ENCODE results near the gene SLMAP.
"Not testable (repeated sequence)": the region's sequence is repeated elsewhere in the genome, so short reads cannot be mapped to it uniquely, and the experiment has no call there.

The SLMAP gene

GRCh38 chr3:57794951-57795350 is 38.8 kb downstream of the SLMAP start:
- DNase-seq (ENCODE audit: low read depth) = no peak

- DNase-seq (ENCODE audit: low read depth) = no peak
Observed at GRCh38 chr3:57796261-57796660, 40.2 kb downstream of the SLMAP start.

GRCh38 chr3:57797701-57798487 is 41.8 kb downstream of the SLMAP start:
- no peak for DNase-seq (ENCODE audit: low read depth)

GRCh38 chr3:57803647-57804081 is 47.6 kb downstream of the SLMAP start:
- no peak for DNase-seq (ENCODE audit: low read depth)

GRCh38 chr3:57805266-57805665 is 49.2 kb downstream of the SLMAP start:
- no peak for DNase-seq (ENCODE audit: low read depth)

GRCh38 chr3:57805674-57806073 is 49.6 kb downstream of the SLMAP start:
- DNase-seq (ENCODE audit: low read depth) = no peak

GRCh38 chr3:57806195-57806594 is 50.1 kb downstream of the SLMAP start:
- not testable (repeated sequence) for DNase-seq (ENCODE audit: low read depth)

- DNase-seq (ENCODE audit: low read depth) = no peak
Observed at GRCh38 chr3:57808961-57809608, 53.0 kb downstream of the SLMAP start.

- DNase-seq (ENCODE audit: low read depth) = no peak
Observed at GRCh38 chr3:57809609-57809968, 53.5 kb downstream of the SLMAP start.

GRCh38 chr3:57810048-57810447 is 53.9 kb downstream of the SLMAP start:
- no peak for DNase-seq (ENCODE audit: low read depth)

GRCh38 chr3:57810471-57811137 is 54.5 kb downstream of the SLMAP start:
- DNase-seq (ENCODE audit: low read depth) = no peak

GRCh38 chr3:57815036-57815435 is 58.9 kb downstream of the SLMAP start:
- peak; percentile 14 for DNase-seq (ENCODE audit: low read depth)

GRCh38 chr3:57816471-57817095 is 60.5 kb downstream of the SLMAP start:
- no peak for DNase-seq (ENCODE audit: low read depth)

- no peak for DNase-seq (ENCODE audit: low read depth)
Observed at GRCh38 chr3:57818772-57819171, 62.7 kb downstream of the SLMAP start.

- DNase-seq (ENCODE audit: low read depth) = no peak
Observed at GRCh38 chr3:57820479-57820878, 64.4 kb downstream of the SLMAP start.

GRCh38 chr3:57821765-57822164 is 65.7 kb downstream of the SLMAP start:
- DNase-seq (ENCODE audit: low read depth) = no peak

- no peak for DNase-seq (ENCODE audit: low read depth)
Observed at GRCh38 chr3:57822686-57823085, 66.6 kb downstream of the SLMAP start.

- no peak for DNase-seq (ENCODE audit: low read depth)
Observed at GRCh38 chr3:57825116-57825515, 69.0 kb downstream of the SLMAP start.

GRCh38 chr3:57826245-57826951 is 70.3 kb downstream of the SLMAP start:
- DNase-seq (ENCODE audit: low read depth) = no peak

GRCh38 chr3:57826952-57827723 is 71.0 kb downstream of the SLMAP start:
- no peak for DNase-seq (ENCODE audit: low read depth)

GRCh38 chr3:57827757-57828156 is 71.6 kb downstream of the SLMAP start:
- DNase-seq (ENCODE audit: low read depth) = no peak
